Measurements from ENCODE around the gene DHX38.

DHX38 gene

GRCh38 chr16:72083778-72084404, 9.8 kb upstream of the DHX38 start:
- no peak for DNase-seq (ENCODE audit: insufficient read length, low spot score)
- FAIRE-seq, result no peak

GRCh38 chr16:72084445-72084844, 9.2 kb upstream of the DHX38 start:
- DNase-seq (ENCODE audit: insufficient read length, low spot score), result no peak
- no peak for FAIRE-seq

GRCh38 chr16:72085002-72085401, 8.6 kb upstream of the DHX38 start:
- DNase-seq (ENCODE audit: insufficient read length, low spot score), result no peak
- FAIRE-seq, result no peak

- FAIRE-seq, result no peak
Observed at GRCh38 chr16:72091217-72091616, 2.4 kb upstream of the DHX38 start.

GRCh38 chr16:72092832-72093447, 707 bp upstream of the DHX38 start:
- DNase-seq (ENCODE audit: insufficient read length, low spot score), result peak; percentile 63
- no peak for FAIRE-seq

More at GRCh38 chr16:72091217-72091616, 2.4 kb upstream of the DHX38 start:
- DNase-seq (ENCODE audit: insufficient read length, low spot score), result no peak

GRCh38 chr16:72094266-72094610, 591 bp downstream of the DHX38 start:
- no peak for DNase-seq (ENCODE audit: insufficient read length, low spot score)
- no peak for FAIRE-seq

GRCh38 chr16:72098936-72099335, 5.3 kb downstream of the DHX38 start:
- DNase-seq (ENCODE audit: insufficient read length, low spot score) (no peak), FAIRE-seq (no peak)

- FAIRE-seq, result peak; percentile 97
- DNase-seq (ENCODE audit: insufficient read length, low spot score), result peak; percentile 81
Observed at GRCh38 chr16:72099377-72099818, 5.8 kb downstream of the DHX38 start.

GRCh38 chr16:72101195-72101594, 7.5 kb downstream of the DHX38 start:
- no peak for FAIRE-seq

GRCh38 chr16:72104905-72105304, 11.3 kb downstream of the DHX38 start:
- FAIRE-seq, result peak; percentile 70
- no peak for DNase-seq (ENCODE audit: insufficient read length, low spot score)

More at GRCh38 chr16:72101195-72101594, 7.5 kb downstream of the DHX38 start:
- no peak for DNase-seq (ENCODE audit: insufficient read length, low spot score)

GRCh38 chr16:72105978-72106377, 12.3 kb downstream of the DHX38 start:
- DNase-seq (ENCODE audit: insufficient read length, low spot score), result no peak
- FAIRE-seq, result no peak

- FAIRE-seq (peak; percentile 48), DNase-seq (ENCODE audit: insufficient read length, low spot score) (no peak)
Observed at GRCh38 chr16:72107371-72107770, 13.7 kb downstream of the DHX38 start.

- FAIRE-seq (peak; percentile 93), DNase-seq (ENCODE audit: insufficient read length, low spot score) (no peak)
Observed at GRCh38 chr16:72108353-72109102, 14.9 kb downstream of the DHX38 start.

GRCh38 chr16:72109300-72109699, 15.7 kb downstream of the DHX38 start:
- no peak for FAIRE-seq
- DNase-seq (ENCODE audit: insufficient read length, low spot score), result no peak

GRCh38 chr16:72109966-72110530, 16.4 kb downstream of the DHX38 start:
- FAIRE-seq (peak; percentile 59), DNase-seq (ENCODE audit: insufficient read length, low spot score) (no peak)

- FAIRE-seq, result peak; percentile 67
- DNase-seq (ENCODE audit: insufficient read length, low spot score), result no peak
Observed at GRCh38 chr16:72110662-72111615, 17.3 kb downstream of the DHX38 start.

GRCh38 chr16:72111657-72112451, 18.2 kb downstream of the DHX38 start:
- FAIRE-seq, result peak; percentile 92
- no peak for DNase-seq (ENCODE audit: insufficient read length, low spot score)

- FAIRE-seq, result no peak
Observed at GRCh38 chr16:72112452-72112792, 18.8 kb downstream of the DHX38 start.

GRCh38 chr16:72112906-72113615, 19.4 kb downstream of the DHX38 start:
- DNase-seq (ENCODE audit: insufficient read length, low spot score), result no peak

More at GRCh38 chr16:72112452-72112792, 18.8 kb downstream of the DHX38 start:
- DNase-seq (ENCODE audit: insufficient read length, low spot score), result no peak

More at GRCh38 chr16:72112906-72113615, 19.4 kb downstream of the DHX38 start:
- peak; percentile 85 for FAIRE-seq
